ENCODE measurements around the gene ST6GALNAC6.

Gene ST6GALNAC6

DNA sequence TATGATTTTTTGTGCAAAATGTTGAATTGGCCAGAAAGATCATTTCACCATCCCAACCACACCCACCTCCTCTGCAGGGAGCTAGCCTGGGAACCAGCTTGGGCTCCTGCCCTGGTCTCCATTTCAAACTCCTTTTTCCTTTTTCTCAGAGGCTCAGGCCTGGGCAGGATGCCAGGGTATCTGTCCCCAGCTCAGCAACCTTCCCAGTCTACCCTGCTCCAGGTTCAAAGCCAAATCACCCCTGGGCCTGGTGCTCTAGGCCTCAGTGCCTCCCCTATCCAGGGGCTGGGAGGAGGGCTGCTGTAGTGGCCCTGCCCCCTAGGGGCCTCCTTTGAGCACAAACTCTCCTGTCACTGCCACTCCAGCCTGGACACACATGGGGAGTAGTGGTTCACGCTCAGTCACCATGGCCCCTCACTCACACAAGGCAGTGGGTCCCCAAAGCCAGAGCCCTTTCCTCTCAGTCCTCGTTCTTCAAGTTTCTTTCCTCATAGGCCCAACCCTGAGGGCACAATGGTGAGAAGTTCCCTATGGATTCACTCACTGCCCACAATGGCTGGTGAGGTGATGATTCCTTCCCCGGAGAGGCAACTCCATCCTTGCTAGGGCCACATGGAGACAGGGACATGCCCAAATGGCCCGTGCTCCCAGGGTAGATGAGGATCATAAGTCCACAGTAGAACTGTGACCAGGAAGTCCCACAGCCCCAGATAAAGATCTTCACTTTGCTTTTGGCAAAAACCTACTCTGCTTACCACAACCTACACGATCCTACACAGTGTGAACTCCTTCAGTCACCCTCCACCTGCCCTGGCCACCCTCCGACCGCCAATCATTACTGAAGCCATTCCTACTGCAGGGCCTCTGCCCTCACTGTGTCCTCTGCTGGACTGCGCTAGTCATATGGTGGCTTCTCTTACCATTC lies 19.0 kb upstream of the ST6GALNAC6 start:
- in situ Hi-C loops (cut with MboI; ENCODE audit: low sequenced_read_pairs), result no loop called here

- in situ Hi-C loops (cut with MboI; ENCODE audit: low sequenced_read_pairs), result no loop called here
Measured at GRCh38 chr9:127917603-127918002, 18.2 kb upstream of the ST6GALNAC6 start.

- in situ Hi-C loops (cut with MboI; ENCODE audit: low sequenced_read_pairs), result no loop called here
Measured at GRCh38 chr9:127916720-127917581, 17.5 kb upstream of the ST6GALNAC6 start, which contains the start of gene ST6GALNAC4. TSS of gene ST6GALNAC4 (minus strand) at chr9:127917041. CDS start at chr9:127916419, 622 bp downstream.

DNA sequence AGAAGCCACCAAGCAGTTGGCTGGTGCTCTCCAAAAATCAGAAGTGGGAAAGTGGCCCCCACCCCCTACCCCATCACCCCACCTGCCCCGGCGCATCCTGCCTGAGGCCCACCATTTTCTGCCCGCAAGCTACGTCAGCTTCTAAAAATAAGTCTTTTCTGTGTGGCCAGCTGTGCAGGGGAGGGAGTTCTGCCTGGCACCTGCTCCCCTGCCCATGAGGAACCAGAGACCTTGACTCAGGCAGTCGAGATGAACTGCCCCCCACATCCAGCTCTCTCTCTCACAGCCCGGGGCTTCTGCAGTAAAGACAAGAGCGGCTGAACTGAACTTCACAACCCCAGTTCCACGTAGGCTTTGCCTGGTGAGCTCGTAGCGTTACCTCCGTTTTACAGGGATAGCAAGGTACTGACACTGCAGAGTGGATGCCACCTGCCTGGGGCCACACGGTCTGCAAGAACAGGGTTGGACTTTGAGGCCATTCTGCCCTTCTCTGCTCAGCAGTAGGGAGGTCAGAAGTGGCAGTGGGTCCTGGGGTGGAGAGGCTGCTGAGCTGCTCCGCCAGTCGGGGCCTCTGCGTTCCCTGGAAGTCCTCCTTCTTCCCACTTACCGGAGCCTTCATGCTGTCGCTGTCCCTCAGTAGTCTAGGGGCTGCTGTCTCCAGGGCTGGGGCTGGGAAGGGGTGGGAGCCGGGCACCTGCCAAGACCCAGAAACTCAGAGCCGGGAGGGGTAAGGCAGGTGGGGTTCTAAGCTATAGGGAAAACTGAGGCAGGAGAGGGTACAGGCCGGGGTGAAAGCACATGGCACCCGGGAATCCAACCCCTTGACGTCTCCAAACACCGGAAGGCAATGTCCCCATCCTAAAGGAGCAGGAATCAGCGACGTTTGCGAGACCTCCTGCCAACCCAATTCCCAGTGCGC lies 16.7 kb upstream of the ST6GALNAC6 start:
- in situ Hi-C loops (cut with MboI; ENCODE audit: low sequenced_read_pairs), result no loop called here

DNA sequence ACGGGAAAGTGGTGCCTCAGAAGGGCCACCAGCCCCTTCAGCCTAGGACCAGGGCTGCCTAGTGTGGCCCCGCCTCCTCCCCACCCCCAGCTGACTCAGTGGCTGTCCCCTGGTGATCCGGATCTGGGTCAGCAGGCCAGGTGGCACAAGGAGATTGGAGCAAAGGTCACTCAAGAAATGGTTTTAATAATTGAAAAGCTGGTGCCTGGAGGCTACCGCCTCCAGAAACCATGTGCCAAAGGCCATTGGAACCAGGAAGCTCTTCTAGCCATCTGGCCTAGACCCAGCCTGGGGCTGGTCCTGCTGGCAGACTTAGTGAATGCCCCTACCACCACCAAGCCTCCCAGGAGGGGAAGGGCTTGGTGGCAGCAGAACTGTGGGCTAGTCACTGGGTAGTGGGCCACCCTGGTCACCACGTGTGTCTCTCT lies 15.9 kb upstream of the ST6GALNAC6 start:
- in situ Hi-C loops (cut with MboI; ENCODE audit: low sequenced_read_pairs), result no loop called here

GRCh38 chr9:127913682-127914081 lies 14.3 kb upstream of the ST6GALNAC6 start:
- in situ Hi-C loops (cut with MboI; ENCODE audit: low sequenced_read_pairs), result no loop called here

DNA sequence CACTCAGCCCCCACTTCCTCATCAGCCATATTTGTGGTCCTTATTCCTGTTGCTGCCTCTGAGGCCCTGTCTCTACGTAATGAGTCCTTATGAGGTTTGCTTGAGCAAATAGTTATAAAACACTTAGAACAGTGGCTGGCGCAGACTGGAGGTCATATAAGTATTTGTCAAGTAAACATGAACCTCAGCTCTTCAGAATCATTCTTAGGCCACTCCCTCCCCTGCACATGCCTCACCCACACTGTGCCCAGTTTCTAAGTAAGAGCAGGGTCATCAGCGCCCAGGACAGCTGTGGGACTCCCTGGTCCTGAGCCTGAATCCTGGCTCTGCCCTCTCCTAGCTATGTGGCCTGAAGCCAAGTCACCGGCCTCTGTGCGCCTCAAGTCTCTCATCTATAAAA lies 13.5 kb upstream of the ST6GALNAC6 start:
- in situ Hi-C loops (cut with MboI; ENCODE audit: low sequenced_read_pairs), result no loop called here

GRCh38 chr9:127912296-127912695 lies 12.9 kb upstream of the ST6GALNAC6 start:
- in situ Hi-C loops (cut with MboI; ENCODE audit: low sequenced_read_pairs), result no loop called here

GRCh38 chr9:127910613-127911205 lies 11.3 kb upstream of the ST6GALNAC6 start:
- in situ Hi-C loops (cut with MboI; ENCODE audit: low sequenced_read_pairs), result no loop called here

DNA sequence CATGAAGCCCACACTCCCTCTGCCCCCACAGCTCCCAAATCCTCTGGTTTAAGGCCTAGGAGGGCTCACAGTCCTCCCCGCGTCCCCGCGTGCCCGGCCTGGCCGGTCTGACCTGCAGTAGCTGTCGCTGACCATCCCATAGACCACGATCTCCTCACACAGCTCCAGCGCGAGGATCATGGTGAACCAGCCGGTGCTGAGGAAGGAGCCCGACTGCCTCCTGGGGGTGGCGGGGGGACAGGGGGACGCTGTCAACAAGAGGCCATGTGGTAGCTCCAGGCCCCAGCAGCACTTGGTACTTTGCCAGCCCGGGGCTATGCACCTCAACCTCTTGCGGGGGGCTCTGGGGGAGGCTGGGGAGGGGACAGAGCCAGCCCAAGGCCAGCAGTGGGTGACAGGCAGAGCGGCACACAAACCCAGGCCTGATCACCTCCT lies 10.5 kb upstream of the ST6GALNAC6 start:
- in situ Hi-C loops (cut with MboI; ENCODE audit: low sequenced_read_pairs), result no loop called here

GRCh38 chr9:127908660-127908926 lies 9.2 kb upstream of the ST6GALNAC6 start:
- in situ Hi-C loops (cut with MboI; ENCODE audit: low sequenced_read_pairs), result no loop called here

- in situ Hi-C loops (cut with MboI; ENCODE audit: low sequenced_read_pairs), result no loop called here
Measured at GRCh38 chr9:127907867-127908659, 8.7 kb upstream of the ST6GALNAC6 start.

DNA sequence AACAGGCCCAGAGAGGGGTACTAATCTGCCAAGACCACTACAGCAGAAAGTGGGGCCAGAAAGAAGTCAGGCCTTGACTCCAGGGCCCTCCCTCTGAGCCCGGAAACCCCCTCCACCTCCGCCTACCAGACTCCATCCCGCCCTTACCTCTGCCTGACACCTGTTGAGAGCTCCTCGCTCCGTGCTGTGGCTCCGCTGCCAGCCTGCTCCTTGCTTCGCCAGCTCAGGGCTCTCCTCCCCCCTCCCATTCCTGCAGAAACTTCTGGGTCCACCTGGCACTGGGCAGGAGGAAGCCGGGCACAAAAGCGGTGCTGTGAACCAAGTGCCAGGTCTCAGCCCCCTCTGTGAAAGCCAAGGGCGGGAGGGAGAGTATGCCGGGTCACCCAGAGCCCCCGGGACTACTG lies 6.4 kb upstream of the ST6GALNAC6 start:
- in situ Hi-C loops (cut with MboI; ENCODE audit: low sequenced_read_pairs), result no loop called here

GRCh38 chr9:127905004-127905728 lies 5.8 kb upstream of the ST6GALNAC6 start:
- in situ Hi-C loops (cut with MboI; ENCODE audit: low sequenced_read_pairs), result no loop called here

- in situ Hi-C loops (cut with MboI; ENCODE audit: low sequenced_read_pairs), result no loop called here
Measured at GRCh38 chr9:127904561-127905003, 5.2 kb upstream of the ST6GALNAC6 start.

DNA sequence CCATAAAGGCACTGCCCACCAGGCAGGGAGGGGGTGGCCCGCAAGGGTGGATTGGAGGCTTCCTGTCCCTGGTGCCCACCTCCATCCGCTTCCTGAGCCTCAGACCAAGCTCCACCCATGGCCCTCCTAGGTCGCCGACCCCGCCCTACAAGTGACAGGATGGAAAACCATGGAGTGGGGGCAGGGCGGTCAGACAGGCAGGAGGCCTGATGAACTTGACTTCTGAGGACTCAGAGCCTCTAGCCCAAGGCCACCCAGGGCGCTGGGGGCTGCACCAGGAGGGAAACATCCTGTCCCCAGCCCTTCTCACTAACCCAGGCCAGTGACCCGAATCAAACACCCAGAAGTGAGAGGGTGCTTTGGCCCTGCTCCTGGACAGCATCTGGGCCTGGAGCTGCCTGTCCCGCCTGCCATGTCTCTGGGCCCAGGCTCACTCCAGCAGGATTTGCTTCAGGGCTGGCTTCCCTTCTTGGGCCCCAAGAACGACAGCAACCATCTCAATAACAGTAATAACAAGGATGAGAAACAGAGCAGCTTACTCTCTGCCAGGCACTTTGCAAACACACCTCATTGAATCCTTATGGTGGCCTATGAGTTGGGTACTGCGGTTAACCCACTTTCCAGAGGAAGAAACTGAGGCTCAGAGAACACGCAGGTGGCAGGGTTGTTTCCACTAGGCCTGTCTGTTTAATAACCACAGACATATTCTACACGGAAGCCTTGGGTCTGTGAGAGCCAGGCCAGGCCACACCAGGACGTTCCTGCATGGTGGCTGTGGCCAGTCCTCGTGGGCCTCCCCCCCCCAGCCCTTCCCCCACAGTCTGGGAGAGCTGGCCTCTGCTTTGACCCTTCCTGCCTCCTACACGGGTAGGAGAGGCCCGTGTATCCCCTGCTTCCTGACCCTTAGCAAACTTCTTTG lies 4.4 kb upstream of the ST6GALNAC6 start:
- in situ Hi-C loops (cut with MboI; ENCODE audit: low sequenced_read_pairs), result no loop called here

DNA sequence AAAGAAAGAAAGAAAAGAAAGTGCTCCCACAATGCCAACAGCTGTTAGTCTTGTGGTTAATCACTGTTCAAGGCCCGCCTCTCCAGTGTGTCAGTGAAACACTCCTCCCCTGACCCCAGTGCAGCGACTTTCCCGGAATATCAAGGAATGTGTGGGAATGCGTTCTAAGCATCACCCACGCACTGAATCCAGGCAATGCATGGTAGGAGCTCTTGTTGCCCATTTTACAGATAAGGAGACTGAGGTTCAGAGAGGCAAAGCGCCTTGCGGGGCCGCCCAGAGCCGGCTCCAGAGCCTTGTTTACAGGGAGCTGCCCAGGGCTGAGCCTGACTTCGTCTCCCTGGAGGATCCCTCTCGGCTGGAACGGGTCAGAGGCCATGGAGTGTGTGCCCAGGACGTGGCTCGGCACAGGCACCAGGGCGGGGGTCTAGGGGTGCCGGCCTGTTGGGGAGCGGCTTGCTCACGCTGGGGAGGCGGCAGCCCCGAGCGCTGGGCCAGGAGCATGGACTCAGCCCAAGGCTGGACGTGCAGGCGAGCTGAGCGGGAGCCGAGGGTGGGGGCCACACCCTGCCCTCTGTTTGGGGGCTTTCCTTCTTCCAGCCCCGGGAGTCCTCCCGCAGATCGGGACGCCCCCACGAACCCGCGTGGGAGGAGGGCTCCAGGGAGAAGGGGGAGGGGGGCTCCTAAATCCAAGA lies 823 bp downstream of the ST6GALNAC6 start:
- in situ Hi-C loops (cut with MboI; ENCODE audit: low sequenced_read_pairs), result no loop called here
